Dermis microvascular lymphatic vessel endothelial cell (primary cell): ENCODE data around the gene NTSR1. TPM values are rescaled to one million over a fixed set of nuclear protein-coding genes. Genes with fewer than 3 reads are reported as not detected.
A peak's percentile ranks its signal among the peaks of the same experiment; 100 is the strongest.

Source experiments
- DNase-seq, 2 donors: peaks; one replicate each; pipeline versions ENCODE4 v3.0.0 to v3.0.0-alpha.2; 2010; ENCODE audit warnings: low read depth in 2 of 2
- total RNA-seq: library from RNA; depleted of rRNA; stranded (reverse); fragments of >200 nt; gene quantifications from 2 replicates; pipeline ENCODE4 v1.2.1, GENCODE V29; 2014

The NTSR1 gene
- total RNA-seq, 1 donor from 2014 or later, result under 0.01 TPM

- DNase-seq, result no peak
Measured at GRCh38 chr20:62725596-62726268, 17.1 kb downstream of the NTSR1 start.

- no peak for DNase-seq
Measured at GRCh38 chr20:62726276-62726675, 17.6 kb downstream of the NTSR1 start.

GRCh38 chr20:62726716-62727583 lies 18.3 kb downstream of the NTSR1 start:
- DNase-seq, result no peak

GRCh38 chr20:62727584-62728027 lies 19.0 kb downstream of the NTSR1 start:
- no peak for DNase-seq

GRCh38 chr20:62728028-62728780 lies 19.6 kb downstream of the NTSR1 start:
- peak in 1 of 2 donors; percentile 35 for DNase-seq

GRCh38 chr20:62728781-62729300 lies 20.2 kb downstream of the NTSR1 start:
- no peak for DNase-seq

- DNase-seq, result no peak
Measured at GRCh38 chr20:62730481-62730880, 21.8 kb downstream of the NTSR1 start.

- no peak for DNase-seq
Measured at GRCh38 chr20:62732031-62732760, 23.6 kb downstream of the NTSR1 start.

- DNase-seq, result peak in 1 of 2 donors; percentile 1
Measured at GRCh38 chr20:62732842-62733525, 24.3 kb downstream of the NTSR1 start.

GRCh38 chr20:62733526-62733842 lies 24.8 kb downstream of the NTSR1 start:
- DNase-seq, result no peak

- DNase-seq, result no peak
Measured at GRCh38 chr20:62733891-62734290, 25.3 kb downstream of the NTSR1 start.

- DNase-seq, result no peak
Measured at GRCh38 chr20:62734326-62734725, 25.7 kb downstream of the NTSR1 start.

GRCh38 chr20:62734881-62735280 lies 26.2 kb downstream of the NTSR1 start:
- DNase-seq, result no peak

GRCh38 chr20:62735331-62735821 lies 26.7 kb downstream of the NTSR1 start:
- DNase-seq, result no peak

- DNase-seq, result no peak
Measured at GRCh38 chr20:62736026-62736406, 27.4 kb downstream of the NTSR1 start.

- DNase-seq, result no peak
Measured at GRCh38 chr20:62736407-62737071, 27.9 kb downstream of the NTSR1 start.

GRCh38 chr20:62737271-62737811 lies 28.7 kb downstream of the NTSR1 start:
- no peak for DNase-seq

GRCh38 chr20:62738025-62738881 lies 29.6 kb downstream of the NTSR1 start:
- no peak for DNase-seq

GRCh38 chr20:62739067-62739466 lies 30.4 kb downstream of the NTSR1 start:
- DNase-seq, result no peak
